Endothelial cell (in vitro differentiated cells): ENCODE measurements around the gene MFAP3. TPM values are rescaled to one million over a fixed set of nuclear protein-coding genes. Genes with fewer than 3 reads are reported as not detected.

Experiments
- DNase-seq: peaks from one replicate; pipeline ENCODE4 v3.0.0; 2021; ENCODE audit warnings: low spot score
- H3K27ac Mint-ChIP-seq: one replicate; pipeline ENCODE4 v1.8.0; 2021; ENCODE audit warnings: mixed read lengths, inconsistent platforms; ENCODE audit not compliant: unreplicated experiment
- H3K27me3 Mint-ChIP-seq: one replicate; pipeline ENCODE4 v1.8.0; 2021; ENCODE audit warnings: mild to moderate bottlenecking, moderate library complexity, mixed read lengths, inconsistent platforms; ENCODE audit not compliant: unreplicated experiment
- H3K36me3 Mint-ChIP-seq: one replicate; pipeline ENCODE4 v1.8.0; 2021; ENCODE audit warnings: mild to moderate bottlenecking, low read depth, mixed read lengths, inconsistent platforms; ENCODE audit not compliant: unreplicated experiment
- H3K4me1 Mint-ChIP-seq: one replicate; pipeline ENCODE4 v1.8.0; 2021; ENCODE audit warnings: mild to moderate bottlenecking, mixed read lengths, inconsistent platforms; ENCODE audit not compliant: unreplicated experiment
- H3K4me3 Mint-ChIP-seq: one replicate; pipeline ENCODE4 v1.8.0; 2021; ENCODE audit warnings: mild to moderate bottlenecking, mixed read lengths, inconsistent platforms; ENCODE audit not compliant: unreplicated experiment
- H3K9me3 Mint-ChIP-seq: one replicate; pipeline ENCODE4 v1.8.0; 2021; ENCODE audit warnings: mixed read lengths, inconsistent platforms; ENCODE audit not compliant: unreplicated experiment
- CTCF ChIP-seq: fragments of 200-600 bp; sonication (generic); IDR thresholded peaks from one replicate; pipeline ENCODE4 v1.5.0; 2021; ENCODE audit warnings: antibody characterized with exemption; ENCODE audit not compliant: unreplicated experiment
- total RNA-seq: library from RNA; stranded (reverse); fragmentation: NEBNext Ultra II Directional; extraction: Animal tissue kit (Norgen Biotek cat#: 25700); gene quantifications from one replicate; pipeline ENCODE4 v1.2.1, GENCODE V29; 2021; ENCODE audit not compliant: unreplicated experiment

The MFAP3 gene
- total RNA-seq, 1 donor from 2014 or later: 42.7 TPM

- H3K9me3 Mint-ChIP-seq: no peaks in the 10 kb centered on the region
- no peaks in the 10 kb centered on the region for H3K27me3 Mint-ChIP-seq
- peak overlapping the region; percentile 95 for H3K27ac Mint-ChIP-seq
- no peak for DNase-seq
- no peaks in the 10 kb centered on the region for H3K36me3 Mint-ChIP-seq
- H3K4me3 Mint-ChIP-seq: peak overlapping the region; percentile 97
- TF ChIP-seq CTCF: no peak
- peaks cover 23% of the 10 kb centered on the region for H3K4me1 Mint-ChIP-seq
Observed at GRCh38 chr5:154038261-154038706, 483 bp upstream of the MFAP3 start.

GRCh38 chr5:154039458-154039829, 677 bp downstream of the MFAP3 start:
- no peaks in the 10 kb centered on the region for H3K36me3 Mint-ChIP-seq
- H3K27ac Mint-ChIP-seq: peak overlapping the region; percentile 95
- no peak for DNase-seq
- H3K4me1 Mint-ChIP-seq: peaks cover 28% of the 10 kb centered on the region
- peak overlapping the region; percentile 97 for H3K4me3 Mint-ChIP-seq
- no peaks in the 10 kb centered on the region for H3K9me3 Mint-ChIP-seq
- no peak for TF ChIP-seq CTCF
- H3K27me3 Mint-ChIP-seq: no peaks in the 10 kb centered on the region

- peaks cover 5% of the 10 kb centered on the region for H3K27me3 Mint-ChIP-seq
- DNase-seq: no peak
- H3K9me3 Mint-ChIP-seq: no peaks in the 10 kb centered on the region
- peaks cover 45% of the 10 kb centered on the region for H3K4me1 Mint-ChIP-seq
- no peak overlapping the region for H3K27ac Mint-ChIP-seq
- peaks cover 3% of the 10 kb centered on the region for H3K36me3 Mint-ChIP-seq
- TF ChIP-seq CTCF: no peak
- H3K4me3 Mint-ChIP-seq: no peak overlapping the region
Observed at GRCh38 chr5:154042766-154043165, 4.0 kb downstream of the MFAP3 start.

GRCh38 chr5:154044099-154044498, 5.3 kb downstream of the MFAP3 start:
- no peak for TF ChIP-seq CTCF
- Mint-ChIP-seq H3K4me3 (no peak overlapping the region), H3K4me1 (peaks cover 35% of the 10 kb centered on the region), H3K9me3 (no peaks in the 10 kb centered on the region), H3K36me3 (peaks cover 3% of the 10 kb centered on the region), H3K27ac (no peak overlapping the region), H3K27me3 (peaks cover 5% of the 10 kb centered on the region)
- no peak for DNase-seq

- no peak for DNase-seq
- H3K4me3 Mint-ChIP-seq: no peak overlapping the region
- peaks cover 3% of the 10 kb centered on the region for H3K36me3 Mint-ChIP-seq
- H3K27me3 Mint-ChIP-seq: peaks cover 5% of the 10 kb centered on the region
- no peak for TF ChIP-seq CTCF
- no peaks in the 10 kb centered on the region for H3K9me3 Mint-ChIP-seq
- H3K4me1 Mint-ChIP-seq: peaks cover 33% of the 10 kb centered on the region
- H3K27ac Mint-ChIP-seq: no peak overlapping the region
Observed at GRCh38 chr5:154044581-154044980, 5.8 kb downstream of the MFAP3 start.
